T-helper 2 cell treated with Interferon-gamma antibody and Interleukin-4, amounts not matched to agents 5 μg/mL and 100 μg/mL, for 36 hours (primary cell): ENCODE results near the gene AOPEP.

Experiments
- DNase-seq: peaks from one replicate; pipeline ENCODE4 v3.0.0; 2021; ENCODE audit warnings: low spot score
- H3K27ac Mint-ChIP-seq: one replicate; pipeline ENCODE4 v1.8.0; 2021; ENCODE audit warnings: mild to moderate bottlenecking, mixed read lengths
- H3K27me3 Mint-ChIP-seq: one replicate; pipeline ENCODE4 v1.8.0; 2021; ENCODE audit warnings: low read depth, mixed read lengths
- H3K36me3 Mint-ChIP-seq: one replicate; pipeline ENCODE4 v1.8.0; 2021; ENCODE audit warnings: low read depth, mixed read lengths
- H3K4me1 Mint-ChIP-seq: one replicate; pipeline ENCODE4 v1.8.0; 2021; ENCODE audit warnings: low read depth, mixed read lengths
- H3K4me3 Mint-ChIP-seq: one replicate; pipeline ENCODE4 v1.8.0; 2022; ENCODE audit warnings: mild to moderate bottlenecking, moderate library complexity, mixed read lengths
- H3K9me3 Mint-ChIP-seq: one replicate; pipeline ENCODE4 v1.8.0; 2021; ENCODE audit warnings: mixed read lengths

AOPEP gene

DNA sequence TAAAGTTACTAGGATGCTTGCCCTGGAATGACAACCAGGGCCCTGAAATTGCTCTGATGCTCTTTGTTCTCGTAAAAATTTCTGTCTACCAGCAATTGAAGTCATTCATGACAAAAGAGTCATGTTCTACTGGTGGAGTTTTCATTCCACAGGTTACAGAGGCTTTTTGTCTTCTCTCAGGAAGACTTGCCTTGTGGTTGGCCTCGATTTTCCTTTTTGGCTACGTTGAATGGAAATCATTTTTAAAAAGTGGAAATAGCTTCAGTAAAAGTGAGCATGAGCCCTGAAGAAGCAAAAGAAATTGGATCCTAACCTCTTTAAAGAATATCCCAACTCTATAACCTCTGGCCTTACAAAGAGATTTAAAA lies 255.2 kb downstream of the AOPEP start:
- no peak for DNase-seq
- Mint-ChIP-seq H3K4me1 (peaks cover 6% of the 10 kb centered on the region), H3K4me3 (no peak overlapping the region), H3K27ac (no peak overlapping the region), H3K36me3 (no peaks in the 10 kb centered on the region), H3K9me3 (no peaks in the 10 kb centered on the region), H3K27me3 (no peaks in the 10 kb centered on the region)

DNA sequence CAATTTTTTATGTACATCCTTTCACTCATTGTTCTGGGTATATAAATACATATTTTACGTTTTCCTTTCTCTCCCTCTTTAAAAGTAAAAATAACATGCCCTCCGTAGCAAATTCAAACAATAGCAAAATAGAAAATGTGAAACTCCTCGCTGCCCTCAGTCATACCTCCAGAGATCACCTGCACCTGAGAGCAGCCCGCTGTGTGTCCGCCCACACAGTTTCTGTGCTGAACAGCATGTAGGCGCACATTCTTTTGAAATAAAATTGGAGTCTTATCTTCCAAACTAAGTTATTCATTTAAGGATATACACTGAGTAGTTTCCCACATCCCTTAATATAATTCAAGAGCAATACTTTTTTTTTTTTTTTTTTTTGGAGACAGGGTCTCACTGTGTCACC lies 255.7 kb downstream of the AOPEP start:
- DNase-seq, result no peak
- H3K9me3 Mint-ChIP-seq, result no peaks in the 10 kb centered on the region
- H3K4me1 Mint-ChIP-seq, result peaks cover 6% of the 10 kb centered on the region
- peaks cover 2% of the 10 kb centered on the region for H3K27me3 Mint-ChIP-seq
- H3K27ac Mint-ChIP-seq, result no peak overlapping the region
- H3K4me3 Mint-ChIP-seq, result no peak overlapping the region
- no peaks in the 10 kb centered on the region for H3K36me3 Mint-ChIP-seq

DNA sequence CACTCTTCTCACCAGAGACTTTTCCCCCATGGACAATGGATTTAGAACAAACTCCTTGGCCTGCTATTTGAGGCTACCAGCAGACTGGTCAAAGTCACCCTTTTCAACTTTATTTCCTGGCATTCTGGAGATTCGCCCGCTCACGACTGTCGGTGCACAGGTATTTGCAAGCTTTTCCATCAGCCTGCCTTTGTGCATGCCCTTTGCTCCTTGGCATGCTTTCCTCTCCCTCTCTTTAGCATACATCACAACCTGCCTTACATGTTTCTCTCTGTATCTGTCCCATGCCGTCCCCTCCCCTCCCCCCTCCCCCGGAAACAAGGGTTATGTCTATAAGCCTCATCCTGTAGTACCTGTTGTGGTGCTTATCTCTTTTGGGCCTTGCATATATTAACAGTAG lies 257.1 kb downstream of the AOPEP start:
- peaks cover 2% of the 10 kb centered on the region for H3K27me3 Mint-ChIP-seq
- no peak overlapping the region for H3K27ac Mint-ChIP-seq
- no peaks in the 10 kb centered on the region for H3K9me3 Mint-ChIP-seq
- H3K36me3 Mint-ChIP-seq, result no peaks in the 10 kb centered on the region
- H3K4me3 Mint-ChIP-seq, result no peak overlapping the region
- no peak for DNase-seq
- H3K4me1 Mint-ChIP-seq, result peaks cover 6% of the 10 kb centered on the region

DNA sequence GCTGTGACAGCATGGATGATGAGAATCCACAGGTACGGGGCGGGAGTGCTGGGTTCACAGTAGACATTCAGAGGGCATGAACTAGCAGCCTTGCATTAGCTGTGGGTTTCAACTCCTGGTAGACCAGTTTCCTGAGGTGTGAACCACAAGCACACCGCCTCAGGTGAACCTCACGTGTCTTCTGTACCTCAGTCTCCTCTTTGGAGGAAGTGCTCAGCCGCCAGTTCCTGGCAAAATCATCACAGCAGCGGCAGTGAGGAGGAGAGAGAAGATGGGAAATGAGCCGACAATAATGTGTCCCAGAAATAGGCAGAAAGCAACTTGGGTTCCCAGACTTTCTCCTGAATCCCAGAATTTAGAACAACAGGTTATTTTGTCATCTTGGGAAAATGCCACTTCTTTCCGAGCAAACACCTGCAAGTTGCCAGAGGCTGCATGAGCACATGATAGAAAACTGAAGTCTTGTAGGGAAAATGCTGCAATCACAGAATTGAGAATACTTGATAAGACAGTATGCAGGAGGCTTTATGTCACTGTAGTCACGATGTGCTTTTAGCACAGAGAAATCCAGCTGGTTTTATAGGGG lies 258.5 kb downstream of the AOPEP start:
- peaks cover 2% of the 10 kb centered on the region for H3K27me3 Mint-ChIP-seq
- DNase-seq, result no peak
- H3K4me3 Mint-ChIP-seq, result no peak overlapping the region
- no peaks in the 10 kb centered on the region for H3K36me3 Mint-ChIP-seq
- H3K9me3 Mint-ChIP-seq, result no peaks in the 10 kb centered on the region
- H3K27ac Mint-ChIP-seq, result no peak overlapping the region
- H3K4me1 Mint-ChIP-seq, result peaks cover 6% of the 10 kb centered on the region

DNA sequence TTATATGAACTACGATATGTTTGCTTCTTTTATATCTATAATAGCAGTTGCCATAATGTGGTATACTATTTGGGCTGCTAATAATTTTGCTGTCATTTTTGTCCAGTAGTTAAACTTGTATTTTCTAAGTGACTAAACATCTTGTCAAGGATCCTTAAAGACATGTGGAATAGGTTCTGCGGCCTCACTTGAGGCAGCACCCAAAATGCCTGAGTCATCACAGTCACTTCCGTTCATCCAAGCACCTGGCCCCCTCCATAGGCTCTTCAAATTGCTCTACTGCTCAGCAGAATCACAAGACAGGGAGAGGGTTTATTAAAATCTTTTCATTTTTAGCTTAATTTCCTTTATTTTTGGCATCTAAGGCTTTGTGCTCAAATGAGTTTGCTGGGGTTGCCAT lies 259.1 kb downstream of the AOPEP start:
- no peak overlapping the region for H3K27ac Mint-ChIP-seq
- H3K36me3 Mint-ChIP-seq, result no peaks in the 10 kb centered on the region
- H3K4me1 Mint-ChIP-seq, result peaks cover 6% of the 10 kb centered on the region
- H3K4me3 Mint-ChIP-seq, result no peak overlapping the region
- H3K9me3 Mint-ChIP-seq, result no peaks in the 10 kb centered on the region
- no peak for DNase-seq
- H3K27me3 Mint-ChIP-seq, result peaks cover 2% of the 10 kb centered on the region

DNA sequence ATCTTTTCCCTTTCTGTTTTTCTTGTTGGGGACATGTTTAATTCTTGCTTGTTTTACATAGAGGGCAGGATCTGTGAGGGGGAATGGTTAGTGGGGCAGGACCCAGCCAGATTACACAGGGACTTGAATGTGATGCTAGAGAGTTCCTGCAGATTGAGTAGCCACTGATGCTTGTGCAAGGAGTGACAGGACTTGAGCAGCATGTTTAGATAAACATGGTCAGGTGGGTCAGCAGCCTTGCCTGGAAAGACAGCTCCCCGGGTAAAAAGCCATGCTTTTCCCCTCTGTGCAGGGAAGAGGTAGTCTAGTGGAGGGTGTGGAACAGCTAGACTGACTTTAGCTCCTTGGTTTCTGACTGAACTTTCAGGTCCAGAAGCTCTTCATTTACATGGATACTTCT lies 261.2 kb downstream of the AOPEP start:
- Mint-ChIP-seq H3K9me3 (no peaks in the 10 kb centered on the region), H3K4me3 (no peak overlapping the region), H3K27me3 (peaks cover 2% of the 10 kb centered on the region), H3K36me3 (no peaks in the 10 kb centered on the region), H3K27ac (no peak overlapping the region), H3K4me1 (peaks cover 4% of the 10 kb centered on the region)
- no peak for DNase-seq

DNA sequence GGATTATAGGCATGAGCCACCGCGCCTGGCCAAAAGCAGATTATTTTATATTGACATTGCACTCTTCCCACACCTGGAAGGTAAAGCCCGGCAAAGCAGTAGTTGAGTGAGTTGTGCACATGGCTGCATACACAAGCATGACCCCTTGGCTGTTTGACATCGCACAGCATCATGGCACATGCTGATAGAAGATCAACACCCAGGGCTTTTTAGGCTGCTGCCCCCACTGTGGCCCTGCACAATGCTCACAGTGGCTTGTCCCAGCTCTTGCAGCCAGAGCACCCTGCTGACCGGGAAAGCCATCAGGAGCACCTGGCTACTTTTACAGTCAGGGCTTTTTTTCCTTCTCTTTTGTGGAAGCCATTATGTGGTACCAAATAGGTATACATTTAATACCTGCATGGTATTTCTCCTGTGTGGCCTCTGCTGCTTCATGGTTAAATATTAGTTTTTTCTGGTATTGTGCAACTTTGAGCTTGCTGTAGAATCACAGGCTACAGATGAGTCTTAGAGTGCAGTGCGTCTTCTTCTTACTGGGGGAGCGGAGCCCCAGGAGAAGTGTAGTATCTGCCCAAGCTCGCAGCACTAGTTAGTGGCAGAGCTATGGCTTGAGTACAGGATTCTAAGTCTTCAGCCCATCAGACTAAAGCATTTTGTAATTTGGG lies 264.5 kb downstream of the AOPEP start:
- Mint-ChIP-seq H3K4me3 (no peak overlapping the region), H3K9me3 (no peaks in the 10 kb centered on the region), H3K36me3 (no peaks in the 10 kb centered on the region), H3K4me1 (no peaks in the 10 kb centered on the region), H3K27me3 (peaks cover 2% of the 10 kb centered on the region), H3K27ac (no peak overlapping the region)
- DNase-seq, result no peak

DNA sequence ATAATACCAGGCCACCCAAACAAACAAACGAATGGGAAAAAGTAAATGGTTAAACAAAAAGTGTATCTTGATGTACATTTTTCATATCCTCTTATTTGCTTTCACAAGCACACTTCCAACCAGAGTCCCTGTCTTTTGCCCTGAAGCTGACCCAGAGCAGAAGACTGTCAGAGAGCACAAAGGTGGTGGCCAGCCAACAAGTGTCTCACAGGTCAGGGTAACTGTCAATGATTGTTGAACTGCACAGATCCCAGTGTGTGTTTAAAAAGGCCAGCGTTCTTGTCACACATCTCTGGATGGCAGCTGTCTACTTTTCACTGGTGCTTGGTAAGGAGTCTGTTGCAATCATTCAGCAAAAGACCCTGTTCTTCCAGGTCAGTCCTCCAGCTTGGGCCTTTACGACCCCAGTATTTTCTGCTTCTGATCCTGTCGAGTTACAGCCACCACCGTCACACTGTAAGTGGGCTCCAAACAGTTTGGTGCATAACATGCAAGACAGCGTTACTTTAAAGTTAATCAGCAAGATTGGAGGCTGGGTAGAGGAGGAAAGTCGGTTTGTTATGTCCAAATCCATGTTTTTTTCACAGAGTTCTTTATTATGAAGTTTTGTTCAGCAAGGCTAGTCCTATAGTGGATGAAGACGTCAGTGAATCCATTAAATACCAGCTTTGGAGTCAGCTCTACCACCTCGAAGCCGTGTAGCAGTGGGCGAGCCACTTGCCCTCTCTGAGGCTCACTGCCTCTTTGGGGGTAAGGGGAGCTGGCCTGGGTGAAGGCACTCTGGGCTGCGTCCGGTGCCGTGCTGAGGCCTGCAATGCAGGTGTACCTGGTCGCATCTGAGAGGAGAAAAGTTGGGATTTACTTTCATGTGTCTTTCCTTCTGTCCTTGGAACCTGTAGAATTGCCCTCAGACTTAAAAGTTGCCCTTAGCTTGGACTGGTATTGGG lies 265.7 kb downstream of the AOPEP start:
- no peak for DNase-seq
- H3K27me3 Mint-ChIP-seq, result peaks cover 2% of the 10 kb centered on the region
- no peaks in the 10 kb centered on the region for H3K36me3 Mint-ChIP-seq
- no peak overlapping the region for H3K4me3 Mint-ChIP-seq
- H3K4me1 Mint-ChIP-seq, result no peaks in the 10 kb centered on the region
- H3K27ac Mint-ChIP-seq, result no peak overlapping the region
- H3K9me3 Mint-ChIP-seq, result no peaks in the 10 kb centered on the region

DNA sequence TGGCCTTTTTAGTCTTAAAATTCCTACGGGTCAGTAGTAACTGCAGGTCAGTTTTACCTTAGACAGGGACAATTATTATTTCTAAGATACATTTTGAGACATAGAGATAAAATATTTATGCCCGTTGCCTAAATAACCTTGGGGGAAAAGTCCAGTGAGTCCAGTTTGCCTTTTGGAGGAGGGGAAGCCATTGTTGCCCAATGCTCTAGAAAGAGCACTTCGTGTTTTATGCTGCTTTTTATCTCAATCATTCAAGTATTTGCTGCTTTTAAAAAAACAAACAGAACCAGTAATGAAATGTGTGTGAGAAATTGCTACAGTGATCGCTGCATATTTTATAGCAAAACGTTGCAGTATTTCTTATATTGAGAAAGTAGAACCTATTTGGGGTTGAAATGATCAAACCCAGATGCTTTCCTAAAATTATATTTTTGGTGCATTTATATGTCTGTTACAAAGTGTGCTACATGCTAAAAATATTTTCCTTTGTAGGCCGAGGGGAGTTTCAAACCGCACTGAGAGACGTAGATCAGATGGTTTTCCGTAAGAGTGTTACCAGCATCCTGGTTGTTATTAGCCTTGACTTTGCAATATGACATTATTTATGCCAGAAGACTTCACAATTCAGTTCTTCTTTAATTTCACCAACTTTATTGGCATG lies 266.8 kb downstream of the AOPEP start:
- no peak overlapping the region for H3K27ac Mint-ChIP-seq
- H3K4me3 Mint-ChIP-seq, result no peak overlapping the region
- no peaks in the 10 kb centered on the region for H3K36me3 Mint-ChIP-seq
- H3K27me3 Mint-ChIP-seq, result peaks cover 3% of the 10 kb centered on the region
- no peaks in the 10 kb centered on the region for H3K4me1 Mint-ChIP-seq
- DNase-seq, result no peak
- H3K9me3 Mint-ChIP-seq, result no peaks in the 10 kb centered on the region

DNA sequence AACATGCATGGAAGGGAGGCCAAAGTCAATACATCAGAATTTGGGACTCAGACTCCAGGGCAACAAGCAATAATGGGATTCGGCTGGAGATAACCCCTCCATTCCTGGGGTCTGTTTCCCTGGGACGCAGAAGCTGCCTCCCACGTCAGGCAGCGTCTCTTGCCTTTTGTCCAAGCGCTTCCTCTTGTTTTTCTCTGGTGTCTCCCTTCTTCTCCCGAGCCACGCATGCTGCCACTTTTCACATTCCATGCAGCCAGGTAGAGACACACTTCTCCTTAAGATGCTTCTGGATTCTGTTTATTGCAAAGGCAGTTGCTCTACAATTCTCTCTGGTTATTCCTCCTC lies 267.3 kb downstream of the AOPEP start:
- Mint-ChIP-seq H3K4me3 (no peak overlapping the region), H3K27ac (no peak overlapping the region), H3K9me3 (no peaks in the 10 kb centered on the region), H3K4me1 (no peaks in the 10 kb centered on the region), H3K27me3 (peaks cover 6% of the 10 kb centered on the region), H3K36me3 (no peaks in the 10 kb centered on the region)
- DNase-seq, result no peak

DNA sequence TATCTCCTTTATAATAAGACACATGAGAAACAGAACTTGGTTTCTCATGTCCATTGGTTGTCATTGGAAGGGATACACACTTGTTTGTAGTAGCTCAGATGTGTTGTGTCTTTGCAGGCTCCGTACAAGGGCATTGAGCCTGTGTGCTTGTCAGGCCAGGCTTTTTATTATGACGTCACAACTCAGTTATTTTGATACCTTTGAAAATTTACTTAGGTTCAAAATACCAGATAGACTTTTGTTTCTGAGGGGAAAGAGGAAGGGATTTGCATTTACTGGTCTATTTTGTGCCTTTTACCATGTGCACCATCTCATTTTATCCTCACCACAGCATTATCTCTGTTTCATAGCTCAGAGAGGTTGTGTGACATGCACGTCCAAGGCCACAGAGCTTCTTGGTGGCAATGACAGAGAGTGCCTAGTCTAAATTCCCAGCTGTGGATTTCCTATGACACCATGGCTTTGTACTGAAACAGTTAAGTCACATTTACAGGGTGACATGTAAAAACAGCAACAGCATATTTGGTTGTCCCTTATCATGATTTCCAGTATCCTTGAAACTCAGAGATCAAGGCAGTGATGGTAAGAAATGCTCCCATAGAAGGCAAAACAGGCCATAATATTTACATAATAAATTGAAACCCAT lies 268.7 kb downstream of the AOPEP start:
- H3K27ac Mint-ChIP-seq, result no peak overlapping the region
- no peak overlapping the region for H3K4me3 Mint-ChIP-seq
- no peaks in the 10 kb centered on the region for H3K9me3 Mint-ChIP-seq
- DNase-seq, result no peak
- no peaks in the 10 kb centered on the region for H3K4me1 Mint-ChIP-seq
- no peaks in the 10 kb centered on the region for H3K36me3 Mint-ChIP-seq
- peaks cover 15% of the 10 kb centered on the region for H3K27me3 Mint-ChIP-seq

DNA sequence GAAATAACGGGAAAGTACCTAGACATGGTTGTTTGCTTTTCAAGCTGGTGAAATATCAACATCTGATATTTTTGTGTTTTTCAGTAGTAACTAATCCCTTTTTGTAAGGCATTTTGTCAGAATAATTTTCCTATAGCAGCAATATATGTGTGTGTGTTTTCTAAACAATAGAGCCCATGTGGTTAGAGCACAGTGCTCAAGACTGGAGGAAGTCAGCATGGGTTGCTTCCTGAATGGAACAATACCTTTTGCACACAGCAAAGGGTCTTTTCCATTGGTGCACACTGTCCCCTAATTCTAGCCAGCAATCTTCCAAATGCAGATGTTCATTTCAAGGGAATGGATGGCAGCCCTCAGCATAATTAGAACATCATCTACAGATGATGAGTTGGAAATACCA lies 270.1 kb downstream of the AOPEP start:
- Mint-ChIP-seq H3K4me1 (no peaks in the 10 kb centered on the region), H3K4me3 (no peak overlapping the region), H3K9me3 (no peaks in the 10 kb centered on the region), H3K27ac (no peak overlapping the region), H3K27me3 (peaks cover 21% of the 10 kb centered on the region), H3K36me3 (no peaks in the 10 kb centered on the region)
- no peak for DNase-seq

DNA sequence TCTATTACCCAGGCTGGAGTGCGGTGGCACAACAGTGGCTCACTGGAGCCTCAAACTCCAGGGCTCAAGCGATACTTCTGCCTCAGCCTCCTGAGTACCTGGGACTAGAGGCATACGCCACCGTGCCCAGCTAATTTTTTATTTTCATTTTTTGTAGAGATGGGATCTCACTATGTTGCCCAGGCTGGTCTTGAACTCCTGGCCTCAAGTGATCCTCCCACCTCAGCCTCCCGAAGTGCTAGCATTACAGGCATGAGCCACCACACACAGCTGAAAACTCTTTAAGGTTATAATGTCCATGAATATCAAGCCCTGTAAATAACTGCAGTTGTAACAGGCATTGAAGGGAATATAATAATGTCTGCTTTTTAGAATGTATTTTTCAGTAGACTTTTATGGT lies 271.2 kb downstream of the AOPEP start:
- H3K4me1 Mint-ChIP-seq, result no peaks in the 10 kb centered on the region
- H3K27me3 Mint-ChIP-seq, result peaks cover 30% of the 10 kb centered on the region
- H3K4me3 Mint-ChIP-seq, result no peak overlapping the region
- H3K9me3 Mint-ChIP-seq, result no peaks in the 10 kb centered on the region
- no peak for DNase-seq
- no peak overlapping the region for H3K27ac Mint-ChIP-seq
- H3K36me3 Mint-ChIP-seq, result no peaks in the 10 kb centered on the region

DNA sequence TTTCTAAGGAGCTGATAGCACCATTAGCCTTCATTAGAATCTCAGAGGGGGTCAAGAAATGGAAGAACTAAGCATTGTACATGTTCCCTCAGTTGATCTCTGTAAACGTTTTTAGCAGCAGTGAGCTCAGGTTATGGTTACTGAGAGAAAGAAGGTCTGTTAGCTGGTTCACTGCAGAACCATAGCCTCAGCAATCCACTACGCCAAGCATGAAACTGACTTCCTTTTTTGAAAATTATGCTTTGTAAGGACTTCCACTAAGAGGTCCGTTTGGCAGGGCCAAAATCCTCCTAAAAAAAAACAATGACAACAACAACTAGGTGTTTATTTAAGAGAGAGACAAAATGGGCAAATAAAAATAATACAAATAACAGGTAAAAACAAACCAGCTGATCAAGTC lies 273.3 kb downstream of the AOPEP start:
- Mint-ChIP-seq H3K4me1 (peaks cover 5% of the 10 kb centered on the region), H3K27ac (no peak overlapping the region), H3K27me3 (peaks cover 41% of the 10 kb centered on the region), H3K4me3 (no peak overlapping the region), H3K36me3 (no peaks in the 10 kb centered on the region), H3K9me3 (no peaks in the 10 kb centered on the region)
- no peak for DNase-seq
